ENCODE data around the gene TCERG1. TPM values are rescaled to one million over a fixed set of nuclear protein-coding genes. Genes with fewer than 3 reads are reported as not detected.
"Not testable (repeated sequence)": the region's sequence is repeated elsewhere in the genome, so short reads cannot be mapped to it uniquely, and the experiment has no call there.

The TCERG1 gene
- total and polyA plus RNA-seq, 9 donors: 23.6 to 70.1 (median 47.2) TPM

DNA sequence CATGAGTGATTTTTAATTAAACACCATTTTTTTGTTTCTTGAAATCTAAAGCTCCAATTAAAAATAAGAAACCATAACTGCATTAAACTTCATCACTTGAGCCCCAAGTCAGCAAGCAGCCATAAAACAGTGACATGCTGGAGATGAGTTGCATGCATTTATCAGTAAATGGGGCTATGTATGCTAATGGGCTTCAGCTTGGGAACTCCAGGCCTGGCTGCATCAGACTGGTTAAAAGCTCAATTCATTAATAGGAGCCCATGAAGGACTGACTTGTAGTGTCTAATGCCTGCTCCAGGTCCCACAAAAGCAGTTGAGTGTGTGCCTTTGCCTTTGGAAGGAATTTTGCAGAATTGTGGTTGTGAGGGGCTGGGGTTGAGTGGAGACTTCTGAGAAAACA is 102.5 kb downstream of the TCERG1 start:
- Histone ChIP-seq H3K27me3 (no peaks in the 10 kb centered on the region), H3K36me3 (no peaks in the 10 kb centered on the region), H3K4me3 (no peak overlapping the region), H3K4me1 (ENCODE audit: insufficient read depth) (no peaks in the 10 kb centered on the region), H3K27ac (no peak overlapping the region), H3K9me3 (no peaks in the 10 kb centered on the region)
- DNase-seq: no peak
- intact Hi-C loops (cut with DNase I): loop anchor here in 1 of 4 donors (10.0 kb wide), 1 partner anchor 645 kb away; no protein-coding TSS in a partner anchor
- TF ChIP-seq, protein P1, sequence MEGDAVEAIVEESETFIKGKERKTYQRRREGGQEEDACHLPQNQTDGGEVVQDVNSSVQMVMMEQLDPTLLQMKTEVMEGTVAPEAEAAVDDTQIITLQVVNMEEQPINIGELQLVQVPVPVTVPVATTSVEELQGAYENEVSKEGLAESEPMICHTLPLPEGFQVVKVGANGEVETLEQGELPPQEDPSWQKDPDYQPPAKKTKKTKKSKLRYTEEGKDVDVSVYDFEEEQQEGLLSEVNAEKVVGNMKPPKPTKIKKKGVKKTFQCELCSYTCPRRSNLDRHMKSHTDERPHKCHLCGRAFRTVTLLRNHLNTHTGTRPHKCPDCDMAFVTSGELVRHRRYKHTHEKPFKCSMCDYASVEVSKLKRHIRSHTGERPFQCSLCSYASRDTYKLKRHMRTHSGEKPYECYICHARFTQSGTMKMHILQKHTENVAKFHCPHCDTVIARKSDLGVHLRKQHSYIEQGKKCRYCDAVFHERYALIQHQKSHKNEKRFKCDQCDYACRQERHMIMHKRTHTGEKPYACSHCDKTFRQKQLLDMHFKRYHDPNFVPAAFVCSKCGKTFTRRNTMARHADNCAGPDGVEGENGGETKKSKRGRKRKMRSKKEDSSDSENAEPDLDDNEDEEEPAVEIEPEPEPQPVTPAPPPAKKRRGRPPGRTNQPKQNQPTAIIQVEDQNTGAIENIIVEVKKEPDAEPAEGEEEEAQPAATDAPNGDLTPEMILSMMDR (IDR thresholded peaks at IDR 0.05): no peak
- TF ChIP-seq EP300 (IDR thresholded peaks at IDR 0.05) (no peak), POLR2A (IDR thresholded peaks at IDR 0.05) (no peak)

DNA sequence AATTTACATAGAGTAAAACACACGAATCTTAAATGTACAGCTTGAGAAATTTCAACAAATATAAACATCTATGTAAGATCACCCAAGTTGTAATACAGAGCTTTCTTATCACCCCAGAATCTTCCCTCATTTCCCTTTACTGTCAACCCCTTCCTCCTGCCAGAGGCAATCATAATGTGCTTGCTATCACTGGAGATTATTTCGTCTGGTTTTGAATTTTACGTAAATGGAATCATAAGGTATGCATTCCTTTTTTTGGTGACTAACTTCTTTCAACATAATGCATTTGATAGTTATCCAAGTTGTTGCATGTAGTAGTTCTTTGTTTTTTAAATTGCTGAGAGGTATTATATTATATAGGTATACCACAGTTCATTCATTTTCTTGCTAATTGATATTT is 106.3 kb downstream of the TCERG1 start:
- no peaks in the 10 kb centered on the region for H3K9me3 ChIP-seq
- H3K4me1 ChIP-seq (ENCODE audit: insufficient read depth): no peaks in the 10 kb centered on the region
- DNase-seq: no peak
- H3K36me3 ChIP-seq: no peaks in the 10 kb centered on the region
- WGBS, 3 donors: 63 to 69% (median 65%) methylated on average over 3 of the region's 3 CpGs
- TF ChIP-seq, protein P1 (IDR thresholded peaks at IDR 0.05): no peak
- TF ChIP-seq EP300 (IDR thresholded peaks at IDR 0.05): no peak
- TF ChIP-seq POLR2A (IDR thresholded peaks at IDR 0.05): no peak
- intact Hi-C loops (cut with DNase I): no loop called here
- H3K4me3 ChIP-seq: no peak overlapping the region
- no peaks in the 10 kb centered on the region for H3K27me3 ChIP-seq
- H3K27ac ChIP-seq: no peak overlapping the region

DNA sequence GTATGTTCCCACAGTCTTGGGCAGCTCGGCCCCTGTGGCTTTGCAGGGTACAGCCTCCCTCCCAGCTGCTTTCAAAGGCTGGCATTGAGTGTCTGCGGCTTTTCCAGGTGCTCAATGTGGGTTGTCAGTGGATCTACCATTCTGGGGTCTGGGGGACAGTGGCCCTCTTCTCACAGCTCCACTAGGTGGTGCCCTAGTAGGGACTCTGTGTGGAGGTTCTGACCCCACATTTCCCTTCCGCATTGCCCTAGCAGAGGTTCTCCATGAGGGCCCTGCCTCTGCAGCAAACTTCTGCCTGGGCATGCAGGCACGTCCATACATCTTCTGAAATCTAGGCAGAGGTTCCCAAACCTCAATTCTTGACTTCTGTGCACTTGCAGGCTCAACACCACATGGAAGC is 109.8 kb downstream of the TCERG1 start:
- WGBS, 3 donors: 76 to 83% (median 80%) methylated on average over 3 to 4 of the region's 4 CpGs
- H3K4me3 ChIP-seq: not testable (repeated sequence)

DNA sequence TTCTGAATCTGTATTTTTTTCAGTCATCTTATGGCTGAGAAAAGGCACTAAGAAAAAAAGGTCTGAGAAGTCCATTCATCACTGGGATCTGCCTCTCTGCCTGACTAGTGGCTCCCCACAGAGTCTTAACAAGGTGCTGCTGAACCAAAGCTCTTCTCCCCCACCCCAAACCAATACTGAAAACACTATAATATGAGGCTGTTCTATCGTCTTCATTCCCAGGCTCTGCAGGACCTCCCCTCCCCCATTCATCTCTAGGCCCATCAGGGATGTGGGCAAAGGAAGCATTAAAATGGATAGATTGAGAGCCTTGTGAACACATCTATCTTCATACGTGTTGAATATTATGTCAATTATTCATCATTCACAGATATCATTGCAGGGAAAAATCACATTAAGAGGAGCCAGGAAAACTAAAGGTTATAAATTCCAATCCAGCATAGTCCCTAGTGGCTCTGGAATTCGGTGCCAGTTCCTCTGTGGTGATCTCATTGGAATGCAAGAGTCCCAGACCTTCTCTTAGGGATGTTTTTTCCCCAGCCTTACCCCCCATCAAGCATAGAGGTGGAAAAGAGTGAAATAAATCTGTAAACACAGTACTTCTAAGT is 113.2 kb downstream of the TCERG1 start:
- H3K9me3 ChIP-seq: no peaks in the 10 kb centered on the region
- no peaks in the 10 kb centered on the region for H3K36me3 ChIP-seq
- TF ChIP-seq, protein P1 (IDR thresholded peaks at IDR 0.05): no peak
- no peak for TF ChIP-seq POLR2A (IDR thresholded peaks at IDR 0.05)
- no peak for TF ChIP-seq EP300 (IDR thresholded peaks at IDR 0.05)
- no peak overlapping the region for H3K27ac ChIP-seq
- intact Hi-C loops (cut with DNase I): no loop called here
- WGBS, 3 donors: 27 to 42% (median 32%) methylated on average over 3 of the region's 3 CpGs
- H3K4me1 ChIP-seq (ENCODE audit: insufficient read depth): no peaks in the 10 kb centered on the region
- H3K27me3 ChIP-seq: no peaks in the 10 kb centered on the region
- no peak overlapping the region for H3K4me3 ChIP-seq
- no peak for DNase-seq

More for the DNA sequence above, 109.8 kb downstream of the TCERG1 start:
- H3K27ac ChIP-seq; H3K27me3 ChIP-seq; intact Hi-C loops (cut with DNase I); H3K36me3 ChIP-seq; H3K9me3 ChIP-seq; H3K4me1 ChIP-seq (ENCODE audit: insufficient read depth); DNase-seq: not testable (repeated sequence)

Small RNA genes lying within 50 kb of the gene (small RNA-seq; reads per million reads assigned to genes)
- not detected for gene RF02271

Other genes starting within 250 kb of the TCERG1 start
- 10 to 100 TPM; 16.1 to 28.8 (median 23.8) TPM for gene RBM27, start 243.7 kb upstream of the TCERG1 start, total RNA-seq
- gene RBM27, start 243.7 kb upstream of the TCERG1 start, polyA plus RNA-seq: 10 to 100 TPM; 10.9 to 13.6 TPM
- under 1 TPM in 1 of 7 donors, not detected in 6; 0.23 TPM for gene POU4F3, start 108.5 kb upstream of the TCERG1 start, total RNA-seq
- under 1 TPM in 1 of 2 donors, not detected in 1; 0.08 TPM for gene POU4F3, start 108.5 kb upstream of the TCERG1 start, polyA plus RNA-seq
- not detected for gene GPR151, start 68.9 kb downstream of the TCERG1 start, total RNA-seq
- not detected for gene GPR151, start 68.9 kb downstream of the TCERG1 start, polyA plus RNA-seq

Measured in ovary (tissue), 9 donors.